C4-2B (cell line): ENCODE data around the gene VIL1.

Experiments used
- ZFX ChIP-seq: fragments of 450-650 bp; IDR thresholded peaks from 2 replicates; pipeline ENCODE4 v1.6.1; 2017
- TF ChIP-seq, protein P1 (sequence below): fragments of 450-650 bp; conservative IDR thresholded peaks from 2 replicates; pipeline ENCODE4 v1.5.1; 2017; ENCODE audit warnings: mild to moderate bottlenecking

DNA sequence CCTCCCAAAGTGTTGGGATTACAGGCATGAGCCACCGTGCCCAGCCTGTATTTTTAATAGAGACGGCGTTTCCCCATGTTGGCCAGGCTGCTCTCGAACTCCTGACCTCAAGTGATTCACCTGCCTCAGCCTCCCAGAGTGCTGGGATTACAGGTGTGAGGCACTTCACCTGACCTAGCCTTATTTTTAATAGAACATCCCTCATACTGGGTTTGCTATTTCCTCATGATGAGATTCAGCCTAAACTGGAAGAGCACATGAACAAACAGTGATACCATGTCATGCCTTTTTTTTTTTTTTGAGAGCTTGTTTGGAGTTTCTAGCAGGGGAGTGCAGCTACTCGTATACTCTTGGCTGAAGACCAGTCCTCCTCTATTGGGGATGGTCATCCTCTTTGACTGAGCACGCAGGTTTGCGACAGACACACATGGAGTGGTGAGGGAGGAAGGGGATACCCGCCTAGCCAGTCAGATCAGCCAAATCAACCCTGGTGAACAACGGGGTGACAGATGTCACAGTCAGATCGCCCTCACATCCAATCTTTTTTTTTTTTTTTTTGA, 81.7 kb downstream of the VIL1 start:
- TF ChIP-seq, protein P1, sequence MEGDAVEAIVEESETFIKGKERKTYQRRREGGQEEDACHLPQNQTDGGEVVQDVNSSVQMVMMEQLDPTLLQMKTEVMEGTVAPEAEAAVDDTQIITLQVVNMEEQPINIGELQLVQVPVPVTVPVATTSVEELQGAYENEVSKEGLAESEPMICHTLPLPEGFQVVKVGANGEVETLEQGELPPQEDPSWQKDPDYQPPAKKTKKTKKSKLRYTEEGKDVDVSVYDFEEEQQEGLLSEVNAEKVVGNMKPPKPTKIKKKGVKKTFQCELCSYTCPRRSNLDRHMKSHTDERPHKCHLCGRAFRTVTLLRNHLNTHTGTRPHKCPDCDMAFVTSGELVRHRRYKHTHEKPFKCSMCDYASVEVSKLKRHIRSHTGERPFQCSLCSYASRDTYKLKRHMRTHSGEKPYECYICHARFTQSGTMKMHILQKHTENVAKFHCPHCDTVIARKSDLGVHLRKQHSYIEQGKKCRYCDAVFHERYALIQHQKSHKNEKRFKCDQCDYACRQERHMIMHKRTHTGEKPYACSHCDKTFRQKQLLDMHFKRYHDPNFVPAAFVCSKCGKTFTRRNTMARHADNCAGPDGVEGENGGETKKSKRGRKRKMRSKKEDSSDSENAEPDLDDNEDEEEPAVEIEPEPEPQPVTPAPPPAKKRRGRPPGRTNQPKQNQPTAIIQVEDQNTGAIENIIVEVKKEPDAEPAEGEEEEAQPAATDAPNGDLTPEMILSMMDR = no peak
- no peak for TF ChIP-seq ZFX
